Neural progenitor cell (in vitro differentiated cells): ENCODE results near the gene CAMKK1.

Source experiments
- EZH2 ChIP-seq: fragments of 200-600 bp; sonication (generic); IDR thresholded peaks from 2 replicates; pipeline ENCODE4 v1.6.1; 2017; ENCODE audit warnings: antibody characterized with exemption, mild to moderate bottlenecking, moderate library complexity
- TF ChIP-seq, protein P1 (sequence below): fragments of 200-600 bp; sonication (generic); IDR thresholded peaks from 2 replicates; pipeline ENCODE4 v1.5.1; 2017; ENCODE audit warnings: antibody characterized with exemption, mild to moderate bottlenecking

DNA sequence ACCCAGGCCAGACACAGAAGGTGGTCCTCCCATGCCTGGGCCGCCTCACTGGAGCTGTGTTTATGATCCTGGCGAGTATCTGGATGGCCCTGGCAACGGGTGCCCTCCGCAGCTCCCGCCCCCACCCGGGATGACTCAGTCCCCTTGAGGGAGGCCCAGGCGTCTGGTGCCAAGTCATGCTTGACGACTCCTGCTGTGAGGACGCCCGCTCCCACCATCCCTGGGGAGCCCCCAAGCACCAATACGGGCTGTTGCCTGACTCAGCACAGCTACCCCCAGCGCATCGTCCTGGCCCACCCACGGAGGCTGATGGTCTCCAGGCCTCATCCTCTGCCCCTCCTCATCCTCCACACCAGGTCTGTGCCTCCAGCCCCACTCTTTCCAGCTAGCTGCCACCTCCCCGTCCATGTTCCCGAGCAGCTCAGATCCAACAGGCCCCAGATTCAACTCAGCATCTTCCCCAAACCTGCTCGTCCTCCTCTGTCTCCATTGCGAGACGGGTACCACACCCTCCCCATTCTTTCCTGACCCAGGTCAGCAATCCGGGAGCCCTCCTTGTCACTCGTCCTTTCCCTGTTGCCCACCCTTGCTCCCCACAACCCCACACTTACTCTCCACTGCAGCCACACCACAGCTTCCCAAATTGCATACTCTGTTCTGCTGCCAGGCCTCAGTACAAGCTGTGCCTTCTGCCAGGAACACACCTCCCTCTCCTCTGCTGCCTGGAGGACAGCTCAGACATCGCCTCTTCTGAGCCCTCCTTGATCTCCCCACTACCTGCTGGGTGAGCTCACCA, 2.6 kb downstream of the CAMKK1 start:
- TF ChIP-seq, protein P1, sequence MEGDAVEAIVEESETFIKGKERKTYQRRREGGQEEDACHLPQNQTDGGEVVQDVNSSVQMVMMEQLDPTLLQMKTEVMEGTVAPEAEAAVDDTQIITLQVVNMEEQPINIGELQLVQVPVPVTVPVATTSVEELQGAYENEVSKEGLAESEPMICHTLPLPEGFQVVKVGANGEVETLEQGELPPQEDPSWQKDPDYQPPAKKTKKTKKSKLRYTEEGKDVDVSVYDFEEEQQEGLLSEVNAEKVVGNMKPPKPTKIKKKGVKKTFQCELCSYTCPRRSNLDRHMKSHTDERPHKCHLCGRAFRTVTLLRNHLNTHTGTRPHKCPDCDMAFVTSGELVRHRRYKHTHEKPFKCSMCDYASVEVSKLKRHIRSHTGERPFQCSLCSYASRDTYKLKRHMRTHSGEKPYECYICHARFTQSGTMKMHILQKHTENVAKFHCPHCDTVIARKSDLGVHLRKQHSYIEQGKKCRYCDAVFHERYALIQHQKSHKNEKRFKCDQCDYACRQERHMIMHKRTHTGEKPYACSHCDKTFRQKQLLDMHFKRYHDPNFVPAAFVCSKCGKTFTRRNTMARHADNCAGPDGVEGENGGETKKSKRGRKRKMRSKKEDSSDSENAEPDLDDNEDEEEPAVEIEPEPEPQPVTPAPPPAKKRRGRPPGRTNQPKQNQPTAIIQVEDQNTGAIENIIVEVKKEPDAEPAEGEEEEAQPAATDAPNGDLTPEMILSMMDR = no peak
- TF ChIP-seq EZH2 = no peak
